ENCODE data around the gene PDE7B. TPM values are rescaled to one million over a fixed set of nuclear protein-coding genes. Genes with fewer than 3 reads are reported as not detected.

PDE7B gene
- total and polyA plus RNA-seq, 2 of the 8 experiments (the other 6 are each of a cell fraction or from before 2014, with no cell fraction given): not detected

DNA sequence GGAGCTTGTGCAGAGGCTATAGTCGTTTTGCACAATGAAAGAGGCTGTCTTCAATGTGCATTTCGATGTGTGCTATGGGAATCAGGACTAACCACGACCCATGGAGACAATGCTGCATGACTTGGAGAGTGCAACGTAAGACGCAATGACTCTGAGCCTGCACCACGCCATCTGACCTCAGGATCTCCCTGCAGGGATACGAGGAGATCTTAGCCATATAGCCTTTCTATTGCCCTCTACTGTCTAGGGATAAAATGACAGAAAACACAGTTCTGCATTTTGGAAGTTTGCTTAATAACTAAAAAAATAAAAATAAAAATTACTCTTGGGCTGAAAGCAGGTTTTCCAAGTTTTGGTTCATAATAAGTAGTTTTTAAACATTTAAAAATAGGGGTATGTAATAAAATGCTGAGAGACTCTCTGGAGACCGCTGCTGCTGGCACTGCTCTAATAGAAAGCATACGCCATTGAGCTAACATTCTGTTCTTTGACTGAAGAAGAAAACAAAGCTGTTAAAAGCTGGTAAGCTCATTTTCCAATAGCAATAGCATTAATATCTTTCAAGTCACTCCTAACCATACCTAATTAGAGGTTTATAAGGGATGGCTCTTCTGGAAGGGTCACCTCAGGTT lies 87.2 kb downstream of the PDE7B start:
- Histone ChIP-seq H4K8ac (ENCODE audit: extremely low read depth, insufficient read depth, low read length) (no peak overlapping the region), H3K14ac (ENCODE audit: insufficient read length) (no peak overlapping the region), H4K91ac (replicated peaks; ENCODE audit: insufficient read length, low read length) (no peak overlapping the region), H2AK5ac (ENCODE audit: low read depth, low read length) (no peak overlapping the region), H3K27ac (ENCODE audit: low read depth, low read length) (no peak overlapping the region), H3K27me3 (replicated peaks in 1 of 4; ENCODE audit: control insufficient read depth in 3 of 4, extremely low read depth in 1 of 4, insufficient read depth in 3 of 4, low read length in 3 of 4) (no peaks in the 10 kb centered on the region), H3K18ac (ENCODE audit: extremely low read depth, low read length) (no peak overlapping the region), H2BK12ac (ENCODE audit: low read depth, low read length) (no peak overlapping the region), H2BK120ac (replicated peaks; ENCODE audit: low read depth, low read length) (no peak overlapping the region), H3K79me2 (ENCODE audit: control insufficient read depth in 1 of 2, insufficient read depth in 2 of 2, low read length in 2 of 2) (no peaks in the 10 kb centered on the region), H3K4me3 (ENCODE audit: extremely low read depth in 1 of 4, insufficient read depth in 2 of 4, low read depth in 3 of 4, low read length in 4 of 4) (no peak overlapping the region), H2BK5ac (ENCODE audit: low read depth, low read length) (no peak overlapping the region), H3K4ac (replicated peaks; ENCODE audit: insufficient read length, low read depth, low read length) (no peak overlapping the region), H3K79me1 (ENCODE audit: low read depth, low read length) (no peaks in the 10 kb centered on the region), H3K4me2 (ENCODE audit: insufficient read depth in 1 of 2, low read depth in 2 of 2, low read length in 2 of 2) (no peak overlapping the region), H3K56ac (replicated peaks; ENCODE audit: insufficient read length, low read depth, low read length) (no peak overlapping the region), H2BK15ac (ENCODE audit: low read length) (no peak overlapping the region), H3K36me3 (ENCODE audit: control insufficient read depth in 2 of 4, insufficient read depth in 4 of 4, low read length in 3 of 4) (no peaks in the 10 kb centered on the region), H3K23me2 (ENCODE audit: low read depth, low read length) (no peaks in the 10 kb centered on the region), H2AFZ (ENCODE audit: low read length) (peak overlapping the region; percentile 97), H3K9me3 (ENCODE audit: insufficient read depth in 2 of 2, low read depth in 1 of 2, low read length in 1 of 2) (no peaks in the 10 kb centered on the region), H2BK20ac (ENCODE audit: low read length) (no peak overlapping the region), H4K5ac (ENCODE audit: insufficient read length, low read depth, low read length) (no peak overlapping the region), H3K4me1 (replicated peaks in 1 of 4; ENCODE audit: control insufficient read depth in 3 of 4, insufficient read depth in 4 of 4, low read length in 3 of 4) (no peaks in the 10 kb centered on the region), H3K9ac (replicated peaks in 1 of 4; ENCODE audit: extremely low read depth in 1 of 4, low read depth in 3 of 4, low read length in 3 of 4) (no peak overlapping the region), H4K20me1 (replicated peaks in 1 of 2; ENCODE audit: control insufficient read depth in 1 of 2, insufficient read depth in 2 of 2, low read length in 2 of 2) (no peaks in the 10 kb centered on the region), H3K23ac (ENCODE audit: insufficient read length) (no peak overlapping the region)
- ChIA-PET POLR2A (ENCODE audit: partially characterized antibody) (no interaction called here), CTCF (ENCODE audit: partially characterized antibody) (interaction anchor here (0.5 to 4.1 kb wide), 30 partner anchors 10 to 403 kb away, joined by 3 to 18 read pairs (median 4); no protein-coding TSS in a partner anchor)
- FAIRE-seq (peak; percentile 36), DNase-seq (ENCODE audit: low read depth in 1 of 2, low spot score in 2 of 2) (no peak)
- TF ChIP-seq ZNF274 (IDR thresholded peaks at IDR 0.05; ENCODE audit: borderline replicate concordance, extremely low read depth, low read length) (no peak), RAD21 (IDR thresholded peaks at IDR 0.05 in 1 of 2, conservative IDR thresholded peaks at IDR 0.05 in 1 of 2; ENCODE audit: low read depth in 2 of 2, low read length in 2 of 2) (peak; percentile 42 to 60), CHD2 (IDR thresholded peaks at IDR 0.05; ENCODE audit: low read length) (no peak)
- TF ChIP-seq, protein P1, sequence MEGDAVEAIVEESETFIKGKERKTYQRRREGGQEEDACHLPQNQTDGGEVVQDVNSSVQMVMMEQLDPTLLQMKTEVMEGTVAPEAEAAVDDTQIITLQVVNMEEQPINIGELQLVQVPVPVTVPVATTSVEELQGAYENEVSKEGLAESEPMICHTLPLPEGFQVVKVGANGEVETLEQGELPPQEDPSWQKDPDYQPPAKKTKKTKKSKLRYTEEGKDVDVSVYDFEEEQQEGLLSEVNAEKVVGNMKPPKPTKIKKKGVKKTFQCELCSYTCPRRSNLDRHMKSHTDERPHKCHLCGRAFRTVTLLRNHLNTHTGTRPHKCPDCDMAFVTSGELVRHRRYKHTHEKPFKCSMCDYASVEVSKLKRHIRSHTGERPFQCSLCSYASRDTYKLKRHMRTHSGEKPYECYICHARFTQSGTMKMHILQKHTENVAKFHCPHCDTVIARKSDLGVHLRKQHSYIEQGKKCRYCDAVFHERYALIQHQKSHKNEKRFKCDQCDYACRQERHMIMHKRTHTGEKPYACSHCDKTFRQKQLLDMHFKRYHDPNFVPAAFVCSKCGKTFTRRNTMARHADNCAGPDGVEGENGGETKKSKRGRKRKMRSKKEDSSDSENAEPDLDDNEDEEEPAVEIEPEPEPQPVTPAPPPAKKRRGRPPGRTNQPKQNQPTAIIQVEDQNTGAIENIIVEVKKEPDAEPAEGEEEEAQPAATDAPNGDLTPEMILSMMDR (IDR thresholded peaks at IDR 0.05; ENCODE audit: control extremely low read depth in 1 of 3, insufficient read depth in 1 of 3, low read depth in 1 of 3, low read length in 3 of 3): peak in 2 of 3 experiments; percentile 50 to 54; a peak in 3 of 4 replicates
- 61% methylated on average over 9 of the region's 9 CpGs; no CpG with 5 or more reads in 1 of the 2 experiments for WGBS, 2 experiments (ENCODE audit: extremely low coverage in 1 of 2, insufficient coverage in 1 of 2, insufficient read length in 1 of 2, insufficient replicate concordance in 2 of 2, low coverage in 1 of 2, low lambda C conversion rate in 2 of 2, missing lambda C conversion rate in 1 of 2)

All from H1 (cell line).